GM10266 (cell line): ENCODE results near the gene FSD1.
"Not testable (repeated sequence)": the region's sequence is repeated elsewhere in the genome, so short reads cannot be mapped to it uniquely, and the experiment has no call there.

Experiments used
- DNase-seq: peaks from one replicate; pipeline ENCODE4 v3.0.0; 2012; ENCODE audit errors: extremely low spot score
- CTCF ChIP-seq: IDR thresholded peaks from 2 replicates; pipeline ENCODE4 v1.5.1; 2012; ENCODE audit warnings: mild to moderate bottlenecking, low read depth; ENCODE audit not compliant: control insufficient read depth, insufficient read depth; ENCODE audit errors: missing control alignments

FSD1 gene

GRCh38 chr19:4278010-4278409 is 26.4 kb upstream of the FSD1 start:
- no peak for DNase-seq
- TF ChIP-seq CTCF: no peak

GRCh38 chr19:4278419-4279266 is 25.8 kb upstream of the FSD1 start, which contains the start of gene SHD:
TSS of gene SHD (plus strand) at chr19:4279266. CDS start at chr19:4280064, 798 bp downstream.
- TF ChIP-seq CTCF: no peak
- DNase-seq: no peak

- no peak for TF ChIP-seq CTCF
- no peak for DNase-seq
These were observed 25.2 kb upstream of the FSD1 start for GRCh38 chr19:4279267-4279529.

- no peak for TF ChIP-seq CTCF
- DNase-seq: no peak
These were observed 24.6 kb upstream of the FSD1 start for GRCh38 chr19:4279530-4280422.

GRCh38 chr19:4284176-4284958 is 20.0 kb upstream of the FSD1 start:
- TF ChIP-seq CTCF: no peak
- no peak for DNase-seq

GRCh38 chr19:4284974-4285373 is 19.4 kb upstream of the FSD1 start:
- DNase-seq: no peak
- TF ChIP-seq CTCF: no peak

GRCh38 chr19:4286141-4286540 is 18.3 kb upstream of the FSD1 start:
- DNase-seq: not testable (repeated sequence)
